WTC11 (cell line): ENCODE results near the gene EDARADD. TPM values are rescaled to one million over a fixed set of nuclear protein-coding genes. Genes with fewer than 3 reads are reported as not detected.

ENCODE experiments used
- ATAC-seq: fragments of 200-7000 bp; cut with Tn5 transposase; 2 replicates; pipeline ENCODE4 v1.10.0; 2021; ENCODE audit warnings: mild to moderate bottlenecking, moderate library complexity
- CTCF ChIA-PET: fragments of 300-600 bp; sonication (Branson Sonifier 250); formaldehyde crosslinking; loops from one replicate; lab custom pipeline; 2021; ENCODE audit warnings: antibody characterized with exemption; lab: Charles Lee
- POLR2A ChIA-PET: fragments of 350-600 bp; sonication (Branson Sonifier 250); formaldehyde crosslinking; loops from one replicate; lab custom pipeline; 2021; ENCODE audit warnings: antibody characterized with exemption; lab: Charles Lee
- DNase-seq: peaks from one replicate; pipeline ENCODE4 v3.0.0; 2021; ENCODE audit warnings: low spot score
- H3K27ac Mint-ChIP-seq: 2 replicates; pipeline ENCODE4 v1.8.0; 2021; ENCODE audit warnings: mixed read lengths
- H3K27me3 Mint-ChIP-seq: 2 replicates; pipeline ENCODE4 v1.8.0; 2021; ENCODE audit warnings: low read depth, mild to moderate bottlenecking, moderate library complexity, mixed read lengths
- H3K36me3 Mint-ChIP-seq: 2 replicates; pipeline ENCODE4 v1.8.0; 2021; ENCODE audit warnings: mixed read lengths
- H3K4me1 Mint-ChIP-seq: 2 replicates; pipeline ENCODE4 v1.8.0; 2022; ENCODE audit warnings: mixed read lengths
- H3K4me3 Mint-ChIP-seq: 2 replicates; pipeline ENCODE4 v1.8.0; 2021; ENCODE audit warnings: mild to moderate bottlenecking, moderate library complexity, mixed read lengths
- H3K9me3 Mint-ChIP-seq: 2 replicates; pipeline ENCODE4 v1.8.0; 2021; ENCODE audit warnings: mixed read lengths
- ATF1 ChIP-seq: sonication (generic); formaldehyde crosslinking; IDR thresholded peaks from 2 replicates; pipeline ENCODE4 v1.8.1; 2023; ENCODE audit warnings: mild to moderate bottlenecking, moderate library complexity, missing genetic modification reagents
- ATF3 ChIP-seq: sonication (generic); formaldehyde crosslinking; conservative IDR thresholded peaks from 2 replicates; pipeline ENCODE4 v1.8.1; 2022; ENCODE audit warnings: mild to moderate bottlenecking, missing genetic modification reagents
- CREM ChIP-seq: sonication (generic); formaldehyde crosslinking; IDR thresholded peaks from 2 replicates; pipeline ENCODE4 v1.8.1; 2022; ENCODE audit warnings: mild to moderate bottlenecking, missing genetic modification reagents, moderate library complexity
- ERG ChIP-seq: fragments of 250-450 bp; sonication (Bioruptor Pico); IDR thresholded peaks from 2 replicates; pipeline ENCODE4 v1.8.0; 2021; ENCODE audit warnings: mild to moderate bottlenecking
- FOXK1 ChIP-seq: sonication (generic); formaldehyde crosslinking; IDR thresholded peaks from 2 replicates; pipeline ENCODE4 v1.8.0; 2022; ENCODE audit warnings: mild to moderate bottlenecking, moderate library complexity, missing genetic modification reagents
- GTF2I ChIP-seq: fragments of 250-450 bp; sonication (Bioruptor Pico); conservative IDR thresholded peaks from 2 replicates; pipeline ENCODE4 v1.4.0; 2021; ENCODE audit warnings: mild to moderate bottlenecking
- KAT7 ChIP-seq: sonication (generic); formaldehyde crosslinking; IDR thresholded peaks from 2 replicates; pipeline ENCODE4 v1.8.1; 2023; ENCODE audit warnings: missing genetic modification reagents, mild to moderate bottlenecking, borderline replicate concordance
- MXD4 ChIP-seq: fragments of 250-450 bp; sonication (Bioruptor Pico); IDR thresholded peaks from 2 replicates; pipeline ENCODE4 v1.8.0; 2021; ENCODE audit warnings: mild to moderate bottlenecking, moderate library complexity, borderline replicate concordance
- TCF7 ChIP-seq: sonication (generic); formaldehyde crosslinking; IDR thresholded peaks from 2 replicates; pipeline ENCODE4 v1.8.0; 2022; ENCODE audit warnings: mild to moderate bottlenecking, low read depth, missing genetic modification reagents, moderate library complexity
- TEAD4 ChIP-seq: sonication (generic); formaldehyde crosslinking; IDR thresholded peaks from 2 replicates; pipeline ENCODE4 v1.8.0; 2022; ENCODE audit warnings: mild to moderate bottlenecking, missing genetic modification reagents
- ZBTB21 ChIP-seq: sonication (generic); formaldehyde crosslinking; IDR thresholded peaks from 2 replicates; pipeline ENCODE4 v1.8.1; 2023; ENCODE audit warnings: mild to moderate bottlenecking, missing genetic modification reagents, borderline replicate concordance
- ZNF232 ChIP-seq: sonication (generic); formaldehyde crosslinking; IDR thresholded peaks from 2 replicates; pipeline ENCODE4 v1.8.0; 2022; ENCODE audit warnings: mild to moderate bottlenecking, missing genetic modification reagents
- ZNF396 ChIP-seq: fragments of 250-450 bp; sonication (Bioruptor Pico); IDR thresholded peaks from 2 replicates; pipeline ENCODE4 v1.8.0; 2021; ENCODE audit warnings: mild to moderate bottlenecking, moderate library complexity, borderline replicate concordance
- ZNF423 ChIP-seq: fragments of 250-450 bp; sonication (Bioruptor Pico); IDR thresholded peaks from 2 replicates; pipeline ENCODE4 v2.1.2; 2022; ENCODE audit warnings: mild to moderate bottlenecking, moderate library complexity
- ZNF425 ChIP-seq: fragments of 250-450 bp; sonication (Bioruptor Pico); conservative IDR thresholded peaks from 2 replicates; pipeline ENCODE4 v1.9.0; 2021; ENCODE audit warnings: mild to moderate bottlenecking
- total RNA-seq: library from RNA; stranded (reverse); gene quantifications from 3 replicates; pipeline ENCODE4 v1.2.3, GENCODE V29; 2021
- TF ChIP-seq, protein P1 (sequence below): sonication (generic); formaldehyde crosslinking; IDR thresholded peaks from 2 replicates; pipeline ENCODE4 v1.8.0; 2022; ENCODE audit warnings: mild to moderate bottlenecking, missing genetic modification reagents
- TF ChIP-seq, protein P2 (sequence below): fragments of 200-600 bp; IDR thresholded peaks from 2 replicates; pipeline ENCODE4 v1.8.0; 2022; ENCODE audit warnings: antibody characterized with exemption
- TF ChIP-seq, protein P3 (sequence below): sonication (generic); formaldehyde crosslinking; IDR thresholded peaks from 2 replicates; pipeline ENCODE4 v1.8.1; 2023; ENCODE audit warnings: mild to moderate bottlenecking, missing genetic modification reagents
- TF ChIP-seq, protein P4 (sequence below): sonication (generic); formaldehyde crosslinking; IDR thresholded peaks from 2 replicates; pipeline ENCODE4 v1.8.0; 2023; ENCODE audit warnings: missing genetic modification reagents
- TF ChIP-seq, protein P5 (sequence below): sonication (generic); formaldehyde crosslinking; IDR thresholded peaks from 2 replicates; pipeline ENCODE4 v1.8.0; 2022; ENCODE audit warnings: missing genetic modification reagents

The EDARADD gene
- total RNA-seq, 1 experiment from 2014 or later, result 5.0 TPM

- H3K36me3 Mint-ChIP-seq, result 0 out of 2 replicates have a peak, but pooled peaks cover 4% of the 10 kb centered on the region
- no peak overlapping the region for H3K4me3 Mint-ChIP-seq
- DNase-seq (no peak), ATAC-seq (no peak)
- no peaks in the 10 kb centered on the region for H3K9me3 Mint-ChIP-seq
- no peaks in the 10 kb centered on the region for H3K27me3 Mint-ChIP-seq
- ChIA-PET CTCF (interaction anchor here (1.2 kb wide), 1 partner anchor 33 kb away, joined by 4 read pairs; no protein-coding TSS in a partner anchor), POLR2A (no interaction called here)
- peaks cover 17% of the 10 kb centered on the region for H3K4me1 Mint-ChIP-seq
- TF ChIP-seq, protein P1, sequence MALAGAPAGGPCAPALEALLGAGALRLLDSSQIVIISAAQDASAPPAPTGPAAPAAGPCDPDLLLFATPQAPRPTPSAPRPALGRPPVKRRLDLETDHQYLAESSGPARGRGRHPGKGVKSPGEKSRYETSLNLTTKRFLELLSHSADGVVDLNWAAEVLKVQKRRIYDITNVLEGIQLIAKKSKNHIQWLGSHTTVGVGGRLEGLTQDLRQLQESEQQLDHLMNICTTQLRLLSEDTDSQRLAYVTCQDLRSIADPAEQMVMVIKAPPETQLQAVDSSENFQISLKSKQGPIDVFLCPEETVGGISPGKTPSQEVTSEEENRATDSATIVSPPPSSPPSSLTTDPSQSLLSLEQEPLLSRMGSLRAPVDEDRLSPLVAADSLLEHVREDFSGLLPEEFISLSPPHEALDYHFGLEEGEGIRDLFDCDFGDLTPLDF, result no peak
- H3K27ac Mint-ChIP-seq, result 0 out of 2 replicates have a peak overlapping the region, but pooled peaks have one; percentile 11
Observed at GRCh38 chr1:236419502-236419901, 25.4 kb downstream of the EDARADD start.

- ATAC-seq, result no peak
- CTCF ChIA-PET, result no interaction called here
- peaks cover 16% of the 10 kb centered on the region for H3K4me1 Mint-ChIP-seq
- no peaks in the 10 kb centered on the region for H3K27me3 Mint-ChIP-seq
- H3K4me3 Mint-ChIP-seq, result no peak overlapping the region
- POLR2A ChIA-PET, result no interaction called here
- peaks cover 6% of the 10 kb centered on the region; the same call in 1 of the 2 replicates for H3K36me3 Mint-ChIP-seq
- no peaks in the 10 kb centered on the region for H3K9me3 Mint-ChIP-seq
- TF ChIP-seq ZNF232 (CRISPR knock-in tag) (no peak), TCF7 (CRISPR knock-in tag) (no peak), ERG (CRISPR knock-in tag) (no peak), TEAD4 (CRISPR knock-in tag) (no peak), ATF3 (no peak), FOXK1 (no peak), ZNF425 (no peak), CREM (CRISPR knock-in tag) (no peak), ZBTB21 (CRISPR knock-in tag) (no peak), GTF2I (no peak), KAT7 (CRISPR knock-in tag) (no peak), ATF1 (no peak), ZNF423 (no peak), ZNF396 (CRISPR knock-in tag) (no peak), MXD4 (no peak)
- TF ChIP-seq, protein P2, sequence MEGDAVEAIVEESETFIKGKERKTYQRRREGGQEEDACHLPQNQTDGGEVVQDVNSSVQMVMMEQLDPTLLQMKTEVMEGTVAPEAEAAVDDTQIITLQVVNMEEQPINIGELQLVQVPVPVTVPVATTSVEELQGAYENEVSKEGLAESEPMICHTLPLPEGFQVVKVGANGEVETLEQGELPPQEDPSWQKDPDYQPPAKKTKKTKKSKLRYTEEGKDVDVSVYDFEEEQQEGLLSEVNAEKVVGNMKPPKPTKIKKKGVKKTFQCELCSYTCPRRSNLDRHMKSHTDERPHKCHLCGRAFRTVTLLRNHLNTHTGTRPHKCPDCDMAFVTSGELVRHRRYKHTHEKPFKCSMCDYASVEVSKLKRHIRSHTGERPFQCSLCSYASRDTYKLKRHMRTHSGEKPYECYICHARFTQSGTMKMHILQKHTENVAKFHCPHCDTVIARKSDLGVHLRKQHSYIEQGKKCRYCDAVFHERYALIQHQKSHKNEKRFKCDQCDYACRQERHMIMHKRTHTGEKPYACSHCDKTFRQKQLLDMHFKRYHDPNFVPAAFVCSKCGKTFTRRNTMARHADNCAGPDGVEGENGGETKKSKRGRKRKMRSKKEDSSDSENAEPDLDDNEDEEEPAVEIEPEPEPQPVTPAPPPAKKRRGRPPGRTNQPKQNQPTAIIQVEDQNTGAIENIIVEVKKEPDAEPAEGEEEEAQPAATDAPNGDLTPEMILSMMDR, result no peak
- TF ChIP-seq, protein P3, sequence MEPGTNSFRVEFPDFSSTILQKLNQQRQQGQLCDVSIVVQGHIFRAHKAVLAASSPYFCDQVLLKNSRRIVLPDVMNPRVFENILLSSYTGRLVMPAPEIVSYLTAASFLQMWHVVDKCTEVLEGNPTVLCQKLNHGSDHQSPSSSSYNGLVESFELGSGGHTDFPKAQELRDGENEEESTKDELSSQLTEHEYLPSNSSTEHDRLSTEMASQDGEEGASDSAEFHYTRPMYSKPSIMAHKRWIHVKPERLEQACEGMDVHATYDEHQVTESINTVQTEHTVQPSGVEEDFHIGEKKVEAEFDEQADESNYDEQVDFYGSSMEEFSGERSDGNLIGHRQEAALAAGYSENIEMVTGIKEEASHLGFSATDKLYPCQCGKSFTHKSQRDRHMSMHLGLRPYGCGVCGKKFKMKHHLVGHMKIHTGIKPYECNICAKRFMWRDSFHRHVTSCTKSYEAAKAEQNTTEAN, result no peak
- TF ChIP-seq, protein P4, sequence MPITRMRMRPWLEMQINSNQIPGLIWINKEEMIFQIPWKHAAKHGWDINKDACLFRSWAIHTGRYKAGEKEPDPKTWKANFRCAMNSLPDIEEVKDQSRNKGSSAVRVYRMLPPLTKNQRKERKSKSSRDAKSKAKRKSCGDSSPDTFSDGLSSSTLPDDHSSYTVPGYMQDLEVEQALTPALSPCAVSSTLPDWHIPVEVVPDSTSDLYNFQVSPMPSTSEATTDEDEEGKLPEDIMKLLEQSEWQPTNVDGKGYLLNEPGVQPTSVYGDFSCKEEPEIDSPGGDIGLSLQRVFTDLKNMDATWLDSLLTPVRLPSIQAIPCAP (CRISPR knock-in tag), result no peak
- TF ChIP-seq, protein P5, sequence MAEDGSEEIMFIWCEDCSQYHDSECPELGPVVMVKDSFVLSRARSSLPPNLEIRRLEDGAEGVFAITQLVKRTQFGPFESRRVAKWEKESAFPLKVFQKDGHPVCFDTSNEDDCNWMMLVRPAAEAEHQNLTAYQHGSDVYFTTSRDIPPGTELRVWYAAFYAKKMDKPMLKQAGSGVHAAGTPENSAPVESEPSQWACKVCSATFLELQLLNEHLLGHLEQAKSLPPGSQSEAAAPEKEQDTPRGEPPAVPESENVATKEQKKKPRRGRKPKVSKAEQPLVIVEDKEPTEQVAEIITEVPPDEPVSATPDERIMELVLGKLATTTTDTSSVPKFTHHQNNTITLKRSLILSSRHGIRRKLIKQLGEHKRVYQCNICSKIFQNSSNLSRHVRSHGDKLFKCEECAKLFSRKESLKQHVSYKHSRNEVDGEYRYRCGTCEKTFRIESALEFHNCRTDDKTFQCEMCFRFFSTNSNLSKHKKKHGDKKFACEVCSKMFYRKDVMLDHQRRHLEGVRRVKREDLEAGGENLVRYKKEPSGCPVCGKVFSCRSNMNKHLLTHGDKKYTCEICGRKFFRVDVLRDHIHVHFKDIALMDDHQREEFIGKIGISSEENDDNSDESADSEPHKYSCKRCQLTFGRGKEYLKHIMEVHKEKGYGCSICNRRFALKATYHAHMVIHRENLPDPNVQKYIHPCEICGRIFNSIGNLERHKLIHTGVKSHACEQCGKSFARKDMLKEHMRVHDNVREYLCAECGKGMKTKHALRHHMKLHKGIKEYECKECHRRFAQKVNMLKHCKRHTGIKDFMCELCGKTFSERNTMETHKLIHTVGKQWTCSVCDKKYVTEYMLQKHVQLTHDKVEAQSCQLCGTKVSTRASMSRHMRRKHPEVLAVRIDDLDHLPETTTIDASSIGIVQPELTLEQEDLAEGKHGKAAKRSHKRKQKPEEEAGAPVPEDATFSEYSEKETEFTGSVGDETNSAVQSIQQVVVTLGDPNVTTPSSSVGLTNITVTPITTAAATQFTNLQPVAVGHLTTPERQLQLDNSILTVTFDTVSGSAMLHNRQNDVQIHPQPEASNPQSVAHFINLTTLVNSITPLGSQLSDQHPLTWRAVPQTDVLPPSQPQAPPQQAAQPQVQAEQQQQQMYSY, result no peak
- H3K27ac Mint-ChIP-seq, result 0 out of 2 replicates have a peak overlapping the region, but pooled peaks have one; percentile 42
- no peak for DNase-seq
Observed at GRCh38 chr1:236421022-236421421, 26.9 kb downstream of the EDARADD start.
